Ishikawa (cell line): ENCODE data around the gene FPGS.

Experiments used
- CEBPB ChIP-seq: IDR thresholded peaks from 2 replicates; pipeline ENCODE4 v1.6.1; 2012
- CREB1 ChIP-seq: IDR thresholded peaks from 2 replicates; pipeline ENCODE4 v1.6.1; 2012; ENCODE audit warnings: low read depth
- EGR1 ChIP-seq: IDR thresholded peaks from 2 replicates; pipeline ENCODE4 v1.6.1; 2012
- EP300 ChIP-seq: IDR thresholded peaks from 2 replicates; pipeline ENCODE4 v1.6.1; 2012; ENCODE audit warnings: borderline replicate concordance
- FOXM1 ChIP-seq: IDR thresholded peaks from 2 replicates; pipeline ENCODE4 v1.6.1; 2012; ENCODE audit warnings: low read depth, borderline replicate concordance
- NFIC ChIP-seq: IDR thresholded peaks from 2 replicates; pipeline ENCODE4 v1.6.1; 2012
- RAD21 ChIP-seq: IDR thresholded peaks from 2 replicates; pipeline ENCODE4 v1.6.1; 2012; ENCODE audit warnings: low read depth
- TAF1 ChIP-seq: IDR thresholded peaks from 2 replicates; pipeline ENCODE4 v1.6.1; 2012; ENCODE audit warnings: low read depth, mild to moderate bottlenecking
- TCF12 ChIP-seq: IDR thresholded peaks from 2 replicates; pipeline ENCODE4 v1.6.1; 2012; ENCODE audit warnings: low read depth
- TEAD4 ChIP-seq: IDR thresholded peaks from 2 replicates; pipeline ENCODE4 v1.6.1; 2012
- YY1 ChIP-seq: IDR thresholded peaks from 2 replicates; pipeline ENCODE4 v1.6.1; 2012; ENCODE audit warnings: low read depth
- ZBTB7A ChIP-seq: IDR thresholded peaks from 2 replicates; pipeline ENCODE4 v1.6.1; 2012; ENCODE audit warnings: low read depth
- TF ChIP-seq, protein P1 (sequence below): IDR thresholded peaks from 2 replicates; pipeline ENCODE4 v1.6.1; 2012; ENCODE audit warnings: low read depth, mild to moderate bottlenecking
- TF ChIP-seq, protein P2 (sequence below): IDR thresholded peaks from 2 replicates; pipeline ENCODE4 v1.6.1; 2012
- TF ChIP-seq, protein P3 (sequence below): IDR thresholded peaks from 2 replicates; pipeline ENCODE4 v1.6.1; 2012

The FPGS gene

DNA sequence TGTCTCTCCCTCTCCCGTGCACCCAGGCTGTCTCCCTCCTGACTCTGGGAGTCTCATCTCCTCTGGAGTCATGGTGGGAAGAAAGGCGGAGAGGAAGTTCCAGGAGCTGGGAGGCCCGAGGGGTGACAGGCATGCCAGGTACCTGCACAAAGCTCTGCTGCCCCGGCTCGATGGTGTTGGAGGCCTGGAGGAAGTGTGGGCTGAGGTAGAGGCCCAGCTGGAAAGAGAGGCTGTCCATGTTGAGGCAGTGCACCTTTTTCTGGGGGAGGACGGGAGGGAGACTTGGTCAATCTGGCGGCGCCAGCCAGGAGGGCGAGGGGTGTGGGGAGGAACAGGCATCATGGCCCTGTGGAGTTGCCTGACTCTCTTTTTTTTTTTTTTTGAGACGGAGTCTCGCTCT lies 15.9 kb downstream of the FPGS start:
- TF ChIP-seq EGR1: no peak
- TF ChIP-seq NFIC: no peak
- no peak for TF ChIP-seq ZBTB7A
- TF ChIP-seq, protein P1, sequence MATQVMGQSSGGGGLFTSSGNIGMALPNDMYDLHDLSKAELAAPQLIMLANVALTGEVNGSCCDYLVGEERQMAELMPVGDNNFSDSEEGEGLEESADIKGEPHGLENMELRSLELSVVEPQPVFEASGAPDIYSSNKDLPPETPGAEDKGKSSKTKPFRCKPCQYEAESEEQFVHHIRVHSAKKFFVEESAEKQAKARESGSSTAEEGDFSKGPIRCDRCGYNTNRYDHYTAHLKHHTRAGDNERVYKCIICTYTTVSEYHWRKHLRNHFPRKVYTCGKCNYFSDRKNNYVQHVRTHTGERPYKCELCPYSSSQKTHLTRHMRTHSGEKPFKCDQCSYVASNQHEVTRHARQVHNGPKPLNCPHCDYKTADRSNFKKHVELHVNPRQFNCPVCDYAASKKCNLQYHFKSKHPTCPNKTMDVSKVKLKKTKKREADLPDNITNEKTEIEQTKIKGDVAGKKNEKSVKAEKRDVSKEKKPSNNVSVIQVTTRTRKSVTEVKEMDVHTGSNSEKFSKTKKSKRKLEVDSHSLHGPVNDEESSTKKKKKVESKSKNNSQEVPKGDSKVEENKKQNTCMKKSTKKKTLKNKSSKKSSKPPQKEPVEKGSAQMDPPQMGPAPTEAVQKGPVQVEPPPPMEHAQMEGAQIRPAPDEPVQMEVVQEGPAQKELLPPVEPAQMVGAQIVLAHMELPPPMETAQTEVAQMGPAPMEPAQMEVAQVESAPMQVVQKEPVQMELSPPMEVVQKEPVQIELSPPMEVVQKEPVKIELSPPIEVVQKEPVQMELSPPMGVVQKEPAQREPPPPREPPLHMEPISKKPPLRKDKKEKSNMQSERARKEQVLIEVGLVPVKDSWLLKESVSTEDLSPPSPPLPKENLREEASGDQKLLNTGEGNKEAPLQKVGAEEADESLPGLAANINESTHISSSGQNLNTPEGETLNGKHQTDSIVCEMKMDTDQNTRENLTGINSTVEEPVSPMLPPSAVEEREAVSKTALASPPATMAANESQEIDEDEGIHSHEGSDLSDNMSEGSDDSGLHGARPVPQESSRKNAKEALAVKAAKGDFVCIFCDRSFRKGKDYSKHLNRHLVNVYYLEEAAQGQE: no peak
- no peak for TF ChIP-seq EP300
- no peak for TF ChIP-seq TEAD4
- no peak for TF ChIP-seq CEBPB
- TF ChIP-seq, protein P2, sequence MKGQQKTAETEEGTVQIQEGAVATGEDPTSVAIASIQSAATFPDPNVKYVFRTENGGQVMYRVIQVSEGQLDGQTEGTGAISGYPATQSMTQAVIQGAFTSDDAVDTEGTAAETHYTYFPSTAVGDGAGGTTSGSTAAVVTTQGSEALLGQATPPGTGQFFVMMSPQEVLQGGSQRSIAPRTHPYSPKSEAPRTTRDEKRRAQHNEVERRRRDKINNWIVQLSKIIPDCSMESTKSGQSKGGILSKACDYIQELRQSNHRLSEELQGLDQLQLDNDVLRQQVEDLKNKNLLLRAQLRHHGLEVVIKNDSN: no peak
- TF ChIP-seq, protein P3, sequence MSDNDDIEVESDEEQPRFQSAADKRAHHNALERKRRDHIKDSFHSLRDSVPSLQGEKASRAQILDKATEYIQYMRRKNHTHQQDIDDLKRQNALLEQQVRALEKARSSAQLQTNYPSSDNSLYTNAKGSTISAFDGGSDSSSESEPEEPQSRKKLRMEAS: no peak
- no peak for TF ChIP-seq TAF1
- TF ChIP-seq FOXM1: no peak
- TF ChIP-seq YY1: no peak
- TF ChIP-seq RAD21: no peak
- TF ChIP-seq CREB1: no peak
- TF ChIP-seq TCF12: no peak

DNA sequence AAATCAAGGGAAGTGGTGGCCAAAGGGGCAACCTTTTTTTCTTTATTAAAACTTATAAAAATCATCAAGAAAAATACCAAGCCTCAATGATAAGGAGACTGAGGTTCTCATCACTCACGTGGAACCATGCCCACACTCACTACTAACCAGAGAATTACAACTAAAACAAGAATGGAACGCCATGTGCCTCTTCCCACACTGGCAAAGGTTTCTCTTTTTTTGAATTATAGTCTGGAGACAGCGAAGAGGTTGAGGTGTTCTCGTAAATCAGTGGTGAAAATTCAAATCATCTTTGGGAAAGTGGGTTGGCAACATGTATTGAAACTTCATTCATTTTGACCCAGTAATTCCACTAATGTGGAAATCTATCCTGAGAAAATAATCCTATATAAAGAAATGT lies 19.4 kb downstream of the FPGS start:
- TF ChIP-seq TEAD4: no peak
- TF ChIP-seq FOXM1: no peak
- TF ChIP-seq ZBTB7A: no peak
- TF ChIP-seq, protein P3: no peak
- TF ChIP-seq, protein P1: no peak
- no peak for TF ChIP-seq YY1
- TF ChIP-seq NFIC: no peak

DNA sequence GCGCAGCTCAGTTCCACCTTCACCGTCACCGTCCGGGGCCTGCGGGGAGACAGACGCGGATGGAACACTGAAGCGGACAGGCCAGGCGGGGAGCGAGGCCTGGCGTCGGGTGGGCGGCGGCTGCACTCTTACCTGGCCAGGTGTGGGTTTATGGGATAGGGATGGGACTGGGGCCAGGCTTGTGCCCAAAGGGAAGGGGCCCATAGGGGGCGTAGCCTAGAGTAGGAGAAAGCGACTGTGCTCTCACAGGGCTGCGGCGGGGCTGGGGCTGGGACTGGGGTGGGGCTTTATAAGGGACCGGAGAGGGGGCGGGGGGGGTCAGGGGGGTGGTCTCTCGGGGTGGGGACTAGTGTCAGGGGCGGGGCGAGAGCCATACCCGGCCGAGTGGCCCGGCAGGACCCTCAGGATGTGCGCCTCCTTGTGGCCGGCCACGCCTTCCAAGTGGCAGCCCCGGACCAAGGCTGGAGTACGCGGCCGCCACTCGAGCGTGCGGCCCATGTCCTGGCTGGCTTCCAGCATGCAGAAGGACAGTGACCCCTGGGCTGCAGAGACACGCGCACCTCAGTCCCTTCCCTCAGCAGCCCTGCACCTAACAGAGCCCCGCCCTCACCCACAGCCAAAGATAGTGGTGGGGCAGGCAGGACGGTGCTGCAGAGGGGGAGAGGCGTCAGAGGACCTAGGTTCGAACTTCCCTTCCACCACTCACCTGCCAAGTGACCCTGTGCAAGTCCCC lies 22.8 kb downstream of the FPGS start:
- TF ChIP-seq FOXM1: no peak
- no peak for TF ChIP-seq CREB1
- no peak for TF ChIP-seq TAF1
- TF ChIP-seq RAD21: peak; percentile 30; the same call in 1 of the 2 replicates
- no peak for TF ChIP-seq EGR1
- TF ChIP-seq ZBTB7A: 0 out of 2 replicates have a peak, but pooled peaks have one; percentile 37
- TF ChIP-seq, protein P1: no peak
- TF ChIP-seq YY1: no peak
- no peak for TF ChIP-seq TEAD4
- TF ChIP-seq, protein P3: no peak
- TF ChIP-seq TCF12: no peak
- TF ChIP-seq NFIC: peak; percentile 50; the same call in 1 of the 2 replicates
- TF ChIP-seq EP300: no peak
- TF ChIP-seq CEBPB: no peak
- TF ChIP-seq, protein P2: no peak
